Sigmoid colon (tissue), 4 donors: ENCODE measurements around the gene KLHL11.

Experiments used
- EP300 ChIP-seq, 4 donors: sonication (generic); formaldehyde crosslinking; IDR thresholded peaks; one replicate each; pipeline ENCODE4 v1.6.1; 2017; ENCODE audit warnings: antibody characterized with exemption in 4 of 4
- POLR2A ChIP-seq, 2 donors: fragments of 450-650 bp; IDR thresholded peaks; one replicate each; pipeline ENCODE4 v1.6.1; 2016; ENCODE audit warnings: antibody characterized with exemption in 2 of 2, mild to moderate bottlenecking in 2 of 2, moderate library complexity in 2 of 2
- POLR2AphosphoS5 ChIP-seq, 4 donors: sonication (generic); formaldehyde crosslinking; IDR thresholded peaks; one replicate each; pipeline ENCODE4 v1.6.1; 2017; ENCODE audit warnings: antibody characterized with exemption in 4 of 4
- TF ChIP-seq, protein P1 (sequence below), 4 experiments: fragments of 450-650 bp in 3 of 4; fragments of 200-600 bp in 1 of 4; IDR thresholded peaks; one replicate each; pipeline ENCODE4 v1.5.1; 2016 to 2019; ENCODE audit warnings: antibody characterized with exemption in 4 of 4, mild to moderate bottlenecking in 3 of 4, moderate library complexity in 2 of 4

DNA sequence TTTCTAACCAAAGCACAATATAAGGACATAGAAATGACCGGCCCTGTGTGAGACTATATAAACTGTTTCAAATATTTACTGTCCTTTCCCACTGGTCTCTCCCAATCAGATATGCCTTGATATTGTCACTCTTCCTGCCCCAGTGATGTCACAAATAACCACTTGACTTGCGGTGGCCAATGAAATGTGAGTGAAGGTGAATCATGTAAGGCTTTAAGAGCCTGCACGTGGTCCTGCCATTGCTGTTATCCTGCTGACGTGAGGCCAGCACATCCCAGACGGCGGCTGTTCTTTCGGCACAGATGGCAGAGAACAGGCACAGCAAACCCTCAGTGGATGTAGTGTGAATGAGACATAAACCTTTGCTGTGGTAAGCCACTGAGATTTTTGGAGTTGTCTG, 5.4 kb upstream of the KLHL11 start:
- TF ChIP-seq POLR2A (IDR thresholded peaks at IDR 0.05): no peak
- TF ChIP-seq, protein P1, sequence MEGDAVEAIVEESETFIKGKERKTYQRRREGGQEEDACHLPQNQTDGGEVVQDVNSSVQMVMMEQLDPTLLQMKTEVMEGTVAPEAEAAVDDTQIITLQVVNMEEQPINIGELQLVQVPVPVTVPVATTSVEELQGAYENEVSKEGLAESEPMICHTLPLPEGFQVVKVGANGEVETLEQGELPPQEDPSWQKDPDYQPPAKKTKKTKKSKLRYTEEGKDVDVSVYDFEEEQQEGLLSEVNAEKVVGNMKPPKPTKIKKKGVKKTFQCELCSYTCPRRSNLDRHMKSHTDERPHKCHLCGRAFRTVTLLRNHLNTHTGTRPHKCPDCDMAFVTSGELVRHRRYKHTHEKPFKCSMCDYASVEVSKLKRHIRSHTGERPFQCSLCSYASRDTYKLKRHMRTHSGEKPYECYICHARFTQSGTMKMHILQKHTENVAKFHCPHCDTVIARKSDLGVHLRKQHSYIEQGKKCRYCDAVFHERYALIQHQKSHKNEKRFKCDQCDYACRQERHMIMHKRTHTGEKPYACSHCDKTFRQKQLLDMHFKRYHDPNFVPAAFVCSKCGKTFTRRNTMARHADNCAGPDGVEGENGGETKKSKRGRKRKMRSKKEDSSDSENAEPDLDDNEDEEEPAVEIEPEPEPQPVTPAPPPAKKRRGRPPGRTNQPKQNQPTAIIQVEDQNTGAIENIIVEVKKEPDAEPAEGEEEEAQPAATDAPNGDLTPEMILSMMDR (IDR thresholded peaks at IDR 0.05): no peak
- no peak for TF ChIP-seq EP300 (IDR thresholded peaks at IDR 0.05)
- no peak for TF ChIP-seq POLR2AphosphoS5 (IDR thresholded peaks at IDR 0.05)
